Activated naive CD4-positive, alpha-beta T cell treated with anti-CD3 and anti-CD28 coated beads, Interleukin-2, amount 50 U/mL, for 72 hours (primary cell): ENCODE measurements around the gene KLHL9. TPM values are rescaled to one million over a fixed set of nuclear protein-coding genes. Genes with fewer than 3 reads are reported as not detected.
"Not testable (repeated sequence)": the region's sequence is repeated elsewhere in the genome, so short reads cannot be mapped to it uniquely, and the experiment has no call there.

ENCODE experiments used
- ATAC-seq, 2 donors: fragments of 150-1000 bp; cut with Tn5 transposase; 2 replicates each; pipeline ENCODE4 v1.10.0; 2021; ENCODE audit warnings: mild to moderate bottlenecking in 2 of 2, moderate library complexity in 2 of 2
- DNase-seq, 2 donors: peaks; one replicate each; pipeline ENCODE4 v3.0.0; 2021 to 2022; ENCODE audit warnings: low spot score in 2 of 2
- H3K27ac Mint-ChIP-seq, 2 donors: one replicate each; pipeline ENCODE4 v1.8.0; 2022; ENCODE audit warnings: mild to moderate bottlenecking in 2 of 2, mixed read lengths in 2 of 2
- H3K36me3 Mint-ChIP-seq, 2 donors: one replicate each; pipeline ENCODE4 v1.8.0; 2022; ENCODE audit warnings: mixed read lengths in 2 of 2
- H3K9me3 Mint-ChIP-seq, 2 donors: one replicate each; pipeline ENCODE4 v1.8.0; 2022; ENCODE audit warnings: mixed read lengths in 2 of 2
- total RNA-seq, 2 donors: library from RNA; stranded (reverse); gene quantifications; one replicate each; pipeline ENCODE4 v1.2.3, GENCODE V29; 2022

KLHL9 gene, protein sequence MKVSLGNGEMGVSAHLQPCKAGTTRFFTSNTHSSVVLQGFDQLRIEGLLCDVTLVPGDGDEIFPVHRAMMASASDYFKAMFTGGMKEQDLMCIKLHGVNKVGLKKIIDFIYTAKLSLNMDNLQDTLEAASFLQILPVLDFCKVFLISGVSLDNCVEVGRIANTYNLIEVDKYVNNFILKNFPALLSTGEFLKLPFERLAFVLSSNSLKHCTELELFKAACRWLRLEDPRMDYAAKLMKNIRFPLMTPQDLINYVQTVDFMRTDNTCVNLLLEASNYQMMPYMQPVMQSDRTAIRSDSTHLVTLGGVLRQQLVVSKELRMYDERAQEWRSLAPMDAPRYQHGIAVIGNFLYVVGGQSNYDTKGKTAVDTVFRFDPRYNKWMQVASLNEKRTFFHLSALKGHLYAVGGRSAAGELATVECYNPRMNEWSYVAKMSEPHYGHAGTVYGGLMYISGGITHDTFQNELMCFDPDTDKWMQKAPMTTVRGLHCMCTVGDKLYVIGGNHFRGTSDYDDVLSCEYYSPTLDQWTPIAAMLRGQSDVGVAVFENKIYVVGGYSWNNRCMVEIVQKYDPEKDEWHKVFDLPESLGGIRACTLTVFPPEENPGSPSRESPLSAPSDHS
- 10 to 100 TPM; 14.6 to 14.8 TPM for total RNA-seq

DNA sequence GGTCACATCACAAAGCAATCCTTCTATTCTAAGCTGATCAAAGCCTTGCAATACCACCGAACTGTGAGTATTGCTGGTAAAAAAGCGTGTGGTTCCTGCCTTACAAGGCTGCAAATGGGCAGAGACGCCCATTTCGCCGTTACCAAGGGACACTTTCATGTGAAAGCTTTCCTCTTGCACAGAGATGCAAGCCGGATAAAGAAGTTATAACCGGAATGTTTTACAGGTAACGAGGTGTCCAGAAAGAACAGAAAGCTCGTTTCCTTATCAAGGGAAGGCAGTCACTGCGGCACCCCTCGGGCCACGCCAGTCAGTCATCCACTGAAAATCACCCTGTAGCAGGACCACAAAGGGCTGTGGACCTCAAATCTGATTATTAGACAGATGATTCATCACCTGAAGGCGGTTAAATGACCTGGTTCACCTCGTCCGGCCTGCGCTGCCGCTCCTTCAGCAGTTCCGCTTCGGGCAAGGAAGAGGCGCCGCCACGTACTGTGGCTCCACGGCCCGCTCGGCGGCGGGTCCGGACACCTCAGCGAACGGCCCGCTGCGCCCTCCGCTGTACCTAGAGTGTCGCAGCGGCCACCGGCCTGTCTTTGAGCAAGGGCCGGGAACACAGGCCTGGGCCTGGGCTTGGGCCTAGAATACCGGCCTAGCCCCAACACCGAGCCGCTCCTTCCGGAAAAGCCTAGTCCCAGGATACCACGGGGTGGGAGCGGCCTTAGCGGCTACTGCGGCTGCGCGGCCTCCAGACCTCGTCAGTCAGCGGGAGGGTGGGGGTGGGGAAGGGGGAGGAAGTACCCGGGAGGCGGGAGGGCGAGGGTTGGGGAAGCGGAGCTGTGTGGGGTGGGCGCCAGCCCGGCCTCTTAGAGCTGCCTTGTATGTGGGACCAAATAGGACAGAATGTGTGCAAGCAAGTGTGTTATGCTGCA lies at the start of gene KLHL9:
TSS of gene KLHL9 (minus strand) at position 704 of the 932 bp plus-strand sequence. CDS start at position 159, 545 bp downstream.
- Mint-ChIP-seq H3K27ac (peak within 1 kb of the TSS; percentile 91 to 98), H3K9me3 (no peaks in the 10 kb centered on the region), H3K36me3 (peaks cover 18 to 25% of the 10 kb centered on the region in 2 donors)
- peak; percentile 92 for ATAC-seq
- peak; percentile 79 to 89 for DNase-seq

DNA sequence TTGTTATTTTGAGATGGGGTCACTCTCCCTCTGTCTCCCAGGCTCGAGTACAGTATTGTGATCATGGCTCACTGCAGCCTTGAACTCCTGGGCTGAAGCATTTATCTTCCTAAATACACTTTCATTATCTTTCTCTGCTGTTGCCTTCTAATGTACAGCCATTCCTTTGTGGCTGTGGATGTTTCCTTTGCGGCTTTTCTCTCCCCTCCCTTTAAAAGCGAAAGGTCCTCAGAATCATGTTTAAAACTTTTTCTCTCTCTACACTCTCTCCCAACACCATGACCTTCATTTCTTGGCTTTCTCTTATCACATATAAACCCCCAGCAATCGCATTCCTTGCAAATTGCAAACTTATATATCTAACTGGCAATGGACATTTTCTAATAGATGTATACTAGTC lies 48.4 kb upstream of the KLHL9 start:
- no peaks in the 10 kb centered on the region for H3K36me3 Mint-ChIP-seq
- DNase-seq (no peak), ATAC-seq (no peak)
- H3K9me3 Mint-ChIP-seq, result no peaks in the 10 kb centered on the region
- no peak overlapping the region for H3K27ac Mint-ChIP-seq

DNA sequence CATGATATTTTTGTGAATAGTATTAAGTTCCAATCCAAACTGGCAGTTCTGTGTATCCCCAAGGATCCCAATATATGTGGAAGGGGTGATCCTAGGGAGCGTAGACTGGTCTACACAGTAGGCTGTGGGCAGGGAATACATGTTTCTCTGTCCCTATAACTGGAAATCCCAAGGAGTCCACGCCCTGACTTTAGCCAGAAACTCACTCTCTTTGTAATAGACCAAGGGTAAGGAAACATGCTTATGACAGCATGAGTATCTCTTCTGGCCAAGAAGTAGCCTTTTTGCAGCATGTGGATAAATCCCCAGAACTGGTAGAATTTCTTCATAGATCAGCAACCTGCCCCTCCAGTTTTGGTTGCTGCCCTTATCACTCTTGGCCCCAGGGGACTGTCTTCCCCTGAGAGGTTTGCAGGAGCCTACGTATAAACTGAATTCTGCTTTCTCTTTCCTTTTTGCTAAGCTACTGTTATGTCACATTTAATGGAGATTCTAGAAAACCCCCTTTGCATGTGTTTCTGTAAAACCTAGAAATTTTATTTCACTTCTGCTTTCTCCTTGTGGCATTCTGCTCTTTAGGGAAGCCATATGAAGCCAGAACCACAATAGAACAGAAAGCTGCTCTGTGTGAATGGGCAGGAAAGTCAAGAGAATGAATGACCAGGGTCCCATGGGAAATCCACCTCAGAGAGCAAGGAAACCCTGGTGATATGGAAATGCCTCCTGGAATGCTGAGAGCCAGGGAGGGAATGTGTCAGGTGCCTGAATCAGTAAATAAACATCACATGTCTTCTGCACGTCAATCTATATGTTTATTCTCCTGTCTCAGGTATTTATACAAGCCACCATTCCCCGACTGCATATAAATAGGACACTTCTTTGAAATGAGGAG lies 46.5 kb upstream of the KLHL9 start:
- Mint-ChIP-seq H3K9me3 (no peaks in the 10 kb centered on the region), H3K36me3 (no peaks in the 10 kb centered on the region), H3K27ac (no peak overlapping the region)
- peak; percentile 59 to 81 for ATAC-seq
- DNase-seq, result no peak

DNA sequence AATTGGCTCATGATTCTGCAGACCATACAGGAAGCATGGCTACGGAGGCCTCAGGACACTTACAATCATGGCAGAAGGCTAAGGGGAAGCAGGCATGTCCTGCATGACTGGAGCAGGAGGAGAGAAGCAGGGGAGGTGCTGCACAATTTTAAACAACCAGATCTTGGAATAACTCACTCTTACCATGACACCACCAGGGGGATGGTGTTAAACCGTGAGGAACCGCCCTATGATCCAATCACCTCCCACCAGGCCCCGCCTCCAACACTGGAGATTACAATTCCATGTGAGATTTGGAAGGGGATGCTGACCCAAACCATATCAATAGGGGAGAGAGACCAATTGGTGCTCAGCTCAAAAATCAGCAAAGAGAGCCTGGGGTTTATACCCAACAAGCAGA lies 36.3 kb upstream of the KLHL9 start:
- H3K36me3 Mint-ChIP-seq, DNase-seq, H3K27ac Mint-ChIP-seq, H3K9me3 Mint-ChIP-seq, ATAC-seq: not testable (repeated sequence)

DNA sequence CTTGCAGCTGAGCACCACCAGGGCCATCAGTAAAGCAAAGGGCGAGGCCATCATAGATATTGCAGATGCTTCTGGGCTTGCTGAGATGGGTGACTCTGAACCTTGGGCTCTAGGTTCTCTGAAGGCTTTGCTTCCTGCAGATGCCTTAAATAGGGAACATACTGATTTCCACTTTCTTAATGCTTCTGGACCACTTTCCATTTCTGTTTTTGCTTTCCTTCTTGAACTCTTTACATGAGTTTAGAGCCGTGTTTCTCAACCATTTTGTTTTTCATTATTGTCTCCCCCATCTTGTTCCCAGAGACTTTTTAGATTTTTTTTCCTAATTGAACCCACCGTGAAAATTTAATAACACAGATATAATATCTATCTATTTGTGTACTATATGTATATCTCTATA lies 32.8 kb upstream of the KLHL9 start, which contains the start of gene IFNA13:
TSS of gene IFNA13 (minus strand) at position 101 of the 400 bp plus-strand sequence. CDS start at position 54, 47 bp downstream.
- DNase-seq (no peak), ATAC-seq (no peak)
- no peaks in the 10 kb centered on the region for H3K9me3 Mint-ChIP-seq
- no peak within 1 kb of the TSS for H3K27ac Mint-ChIP-seq
- H3K36me3 Mint-ChIP-seq, result no peaks in the 10 kb centered on the region

DNA sequence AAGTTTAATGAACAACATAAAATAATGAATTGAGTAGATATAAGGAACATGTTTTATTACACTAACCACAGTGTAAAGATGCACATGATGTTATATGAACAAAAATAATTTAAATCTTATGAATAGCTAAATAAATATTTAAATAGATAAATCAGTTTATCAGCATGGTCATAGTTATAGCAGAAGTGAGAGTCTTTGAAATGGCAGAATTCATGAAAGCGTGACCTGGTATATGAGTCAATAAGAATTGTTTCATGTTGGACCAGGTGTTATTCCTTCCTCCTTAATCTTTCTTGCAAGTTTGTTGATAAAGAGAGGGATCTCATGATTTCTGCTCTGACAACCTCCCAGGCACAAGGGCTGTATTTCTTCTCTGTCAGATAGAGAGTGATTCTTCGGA lies 32.0 kb upstream of the KLHL9 start:
- DNase-seq, H3K27ac Mint-ChIP-seq: not testable (repeated sequence)

DNA sequence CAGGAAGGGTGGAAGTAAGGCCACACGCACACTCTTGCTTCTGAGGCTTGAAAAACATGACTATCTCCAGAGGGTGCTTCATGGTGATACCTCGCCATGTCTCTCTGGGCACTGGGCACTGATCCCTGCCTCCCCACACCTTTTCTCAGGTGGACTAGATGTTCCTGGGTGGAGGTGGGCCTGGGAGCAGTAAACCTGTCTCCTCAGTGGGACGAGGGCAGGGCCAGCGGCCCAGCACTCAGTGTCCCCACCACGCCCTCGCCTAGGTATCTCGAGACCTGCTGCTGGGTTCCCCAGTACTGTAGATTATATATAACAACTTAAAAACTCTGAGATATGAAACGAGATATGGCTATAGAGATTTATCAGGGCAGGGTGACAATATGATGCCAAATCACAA lies 27.1 kb upstream of the KLHL9 start:
- ATAC-seq (no peak), DNase-seq (no peak)
- Mint-ChIP-seq H3K36me3 (no peaks in the 10 kb centered on the region), H3K27ac (no peak overlapping the region), H3K9me3 (no peaks in the 10 kb centered on the region)

More for the DNA sequence above, 32.0 kb upstream of the KLHL9 start:
- not testable (repeated sequence) for ATAC-seq, H3K36me3 Mint-ChIP-seq, H3K9me3 Mint-ChIP-seq

DNA sequence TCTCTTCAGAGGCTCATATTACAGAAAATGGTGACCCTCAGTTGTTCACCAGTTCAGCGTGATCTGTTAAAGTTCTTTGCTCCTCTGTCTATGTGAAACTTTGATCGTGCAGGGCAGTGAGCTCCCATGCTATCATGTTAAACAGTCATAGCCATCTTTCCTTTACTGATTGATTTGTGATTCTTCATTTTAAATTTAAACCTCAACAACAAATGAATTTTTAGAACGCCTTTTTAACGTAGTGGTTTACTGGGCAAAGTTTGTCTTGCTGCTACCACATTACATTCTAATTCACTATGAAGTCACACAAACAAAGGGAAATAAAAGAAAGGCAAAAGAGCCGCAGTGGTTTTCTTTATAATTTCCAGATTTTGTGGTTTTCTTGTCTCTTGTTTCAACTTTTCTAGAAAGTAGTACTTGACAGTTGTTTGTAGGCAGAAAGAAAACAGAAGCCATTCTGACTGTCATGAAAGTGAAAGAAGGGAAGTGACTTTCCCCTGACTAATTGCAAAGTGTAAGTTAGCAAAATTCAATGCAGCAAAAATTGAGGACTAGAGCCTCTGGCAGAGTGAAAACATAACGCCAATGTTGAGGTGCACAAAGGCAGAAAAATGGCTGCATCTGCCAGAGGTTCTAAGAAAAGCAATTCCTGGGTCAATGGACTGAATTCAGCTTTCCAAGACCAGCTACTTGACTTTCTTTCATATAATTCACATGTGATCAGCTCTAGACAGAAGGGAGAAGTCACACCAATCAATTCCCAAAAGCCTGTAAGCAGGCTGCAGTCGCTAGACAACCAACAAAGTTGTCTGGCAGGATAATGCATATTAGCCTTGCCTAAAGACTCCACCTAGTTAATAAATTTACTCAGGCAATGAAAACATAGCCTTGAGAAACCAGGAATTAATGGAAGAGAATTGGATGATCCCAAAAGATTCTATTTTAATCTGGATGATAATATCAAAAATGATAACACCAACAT lies 22.6 kb upstream of the KLHL9 start:
- peaks cover 6 to 11% of the 10 kb centered on the region in 2 donors for H3K36me3 Mint-ChIP-seq
- peak overlapping the region; percentile 61 to 91 for H3K27ac Mint-ChIP-seq
- DNase-seq (peak in 1 of 2 donors; percentile 13), ATAC-seq (peak; percentile 90 to 91)
- H3K9me3 Mint-ChIP-seq, result peaks cover 5 to 7% of the 10 kb centered on the region in 2 donors

DNA sequence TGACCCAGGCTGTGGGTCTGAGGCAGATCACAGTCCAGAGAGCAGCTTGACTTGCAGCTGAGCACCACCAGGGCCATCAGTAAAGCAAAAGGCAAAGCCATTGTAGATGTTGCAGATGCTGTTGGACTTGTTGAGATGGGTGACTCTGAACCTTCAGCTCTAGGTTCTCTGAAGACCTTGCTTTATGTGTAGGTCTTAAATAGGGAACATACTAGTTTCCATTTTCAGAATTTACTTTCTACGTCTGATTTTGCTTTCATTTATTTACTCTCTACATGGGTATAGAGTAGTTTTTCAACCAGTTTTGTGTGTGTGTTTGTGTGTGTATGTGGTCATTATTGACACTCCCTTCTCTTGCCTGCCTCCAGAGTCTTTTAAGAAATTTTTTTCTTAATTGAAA lies 15.6 kb upstream of the KLHL9 start, which contains the start of gene IFNA6:
TSS of gene IFNA6 (minus strand) at position 101 of the 400 bp plus-strand sequence. CDS start at position 101, 0 bp downstream.
- Mint-ChIP-seq H3K27ac (no peak within 1 kb of the TSS), H3K36me3 (peaks cover 6 to 11% of the 10 kb centered on the region in 2 donors), H3K9me3 (peaks cover 5 to 10% of the 10 kb centered on the region in 2 donors)
- ATAC-seq, result no peak
- DNase-seq, result no peak

DNA sequence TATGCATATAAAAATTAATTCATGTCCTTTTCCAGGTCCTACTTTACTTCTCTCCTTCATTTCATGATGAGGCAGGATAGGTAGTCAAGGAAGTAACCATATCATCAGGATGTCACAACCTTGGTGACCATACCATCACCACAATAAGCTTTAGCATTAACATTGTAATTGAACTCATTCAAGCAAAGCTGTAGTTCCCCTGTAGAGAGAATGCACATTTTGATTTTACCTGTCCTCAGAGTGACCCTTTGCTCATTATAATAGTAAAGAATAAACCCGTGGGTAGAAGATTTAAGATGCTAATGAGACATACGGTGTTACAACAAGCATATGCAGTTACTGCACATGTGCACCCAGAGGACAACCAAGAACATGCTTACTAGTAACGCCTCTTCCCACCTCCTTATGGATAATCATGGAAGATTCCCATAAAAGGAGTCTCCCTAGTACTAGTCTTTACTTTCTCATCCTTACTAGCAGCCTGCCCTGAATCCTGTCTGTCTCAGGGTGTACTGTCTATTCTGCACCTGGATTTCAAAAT lies 13.3 kb upstream of the KLHL9 start:
- peaks cover 3 to 6% of the 10 kb centered on the region in 2 donors for H3K36me3 Mint-ChIP-seq

DNA sequence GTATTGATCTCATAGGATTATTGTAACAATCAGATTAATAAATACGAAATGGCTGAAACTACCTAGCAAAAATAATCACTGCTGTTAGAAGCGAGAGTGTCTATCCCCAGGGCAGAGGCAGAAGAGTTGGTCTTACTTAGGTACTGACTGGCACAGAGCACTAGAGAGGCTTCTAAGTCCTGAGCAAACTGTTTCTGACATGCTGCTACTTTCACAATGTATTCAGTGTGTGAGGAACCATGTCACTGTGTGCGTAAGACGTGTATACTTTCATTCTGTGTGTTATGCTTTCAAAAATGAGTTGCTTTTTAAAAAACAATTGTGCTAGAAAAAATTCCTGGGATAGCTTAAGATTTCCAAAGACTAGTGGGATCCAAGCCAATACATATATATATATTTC lies 5.5 kb upstream of the KLHL9 start:
- H3K27ac Mint-ChIP-seq, result no peak overlapping the region
- DNase-seq (no peak), ATAC-seq (no peak)
- peaks cover 0 to 15% of the 10 kb centered on the region in 2 donors for H3K9me3 Mint-ChIP-seq
- peaks cover 6 to 9% of the 10 kb centered on the region in 2 donors for H3K36me3 Mint-ChIP-seq

More for the DNA sequence above, 13.3 kb upstream of the KLHL9 start:
- no peak for ATAC-seq
- Mint-ChIP-seq H3K27ac (no peak overlapping the region), H3K9me3 (peaks cover 0 to 17% of the 10 kb centered on the region in 2 donors)
- DNase-seq, result no peak

DNA sequence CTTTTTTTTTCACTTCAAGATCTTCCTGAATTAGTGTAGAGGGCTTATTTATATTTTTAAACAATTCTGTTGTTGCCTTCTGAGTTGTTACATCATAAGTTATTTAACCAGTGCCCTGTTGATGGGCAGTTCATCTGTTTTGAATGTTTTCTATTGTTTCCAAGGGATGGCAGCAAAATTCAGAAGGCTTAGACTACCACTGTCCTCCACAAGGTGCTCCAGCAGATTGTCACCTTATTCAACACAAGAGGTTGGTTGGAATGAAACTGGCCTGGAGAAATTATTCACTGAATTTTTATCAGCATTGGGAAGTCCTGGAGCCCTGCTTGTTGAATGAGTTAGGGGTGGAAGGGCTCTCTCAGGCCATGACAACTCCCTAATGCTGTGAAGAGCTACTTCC lies 1.3 kb upstream of the KLHL9 start:
- Mint-ChIP-seq H3K36me3 (peaks cover 18 to 25% of the 10 kb centered on the region in 2 donors), H3K27ac (peak overlapping the region in 1 of 2 donors; percentile 98), H3K9me3 (no peaks in the 10 kb centered on the region)
- ATAC-seq (no peak), DNase-seq (no peak)

DNA sequence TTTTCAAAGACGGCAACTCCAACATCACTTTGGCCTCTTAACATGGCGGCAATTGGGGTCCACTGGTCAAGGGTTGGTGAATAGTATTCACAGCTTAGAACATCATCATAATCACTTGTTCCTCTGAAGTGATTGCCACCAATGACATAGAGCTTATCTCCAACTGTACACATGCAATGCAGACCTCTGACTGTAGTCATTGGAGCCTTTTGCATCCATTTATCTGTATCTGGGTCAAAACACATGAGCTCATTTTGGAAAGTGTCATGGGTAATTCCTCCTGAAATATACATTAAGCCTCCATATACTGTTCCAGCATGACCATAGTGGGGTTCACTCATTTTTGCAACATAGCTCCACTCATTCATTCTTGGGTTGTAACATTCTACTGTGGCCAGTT lies 2.0 kb downstream of the KLHL9 start:
- peak overlapping the region in 1 of 2 donors; percentile 98 for H3K27ac Mint-ChIP-seq
- H3K9me3 Mint-ChIP-seq, result no peaks in the 10 kb centered on the region
- peaks cover 18 to 25% of the 10 kb centered on the region in 2 donors for H3K36me3 Mint-ChIP-seq
- no peak for ATAC-seq
- DNase-seq, result no peak

DNA sequence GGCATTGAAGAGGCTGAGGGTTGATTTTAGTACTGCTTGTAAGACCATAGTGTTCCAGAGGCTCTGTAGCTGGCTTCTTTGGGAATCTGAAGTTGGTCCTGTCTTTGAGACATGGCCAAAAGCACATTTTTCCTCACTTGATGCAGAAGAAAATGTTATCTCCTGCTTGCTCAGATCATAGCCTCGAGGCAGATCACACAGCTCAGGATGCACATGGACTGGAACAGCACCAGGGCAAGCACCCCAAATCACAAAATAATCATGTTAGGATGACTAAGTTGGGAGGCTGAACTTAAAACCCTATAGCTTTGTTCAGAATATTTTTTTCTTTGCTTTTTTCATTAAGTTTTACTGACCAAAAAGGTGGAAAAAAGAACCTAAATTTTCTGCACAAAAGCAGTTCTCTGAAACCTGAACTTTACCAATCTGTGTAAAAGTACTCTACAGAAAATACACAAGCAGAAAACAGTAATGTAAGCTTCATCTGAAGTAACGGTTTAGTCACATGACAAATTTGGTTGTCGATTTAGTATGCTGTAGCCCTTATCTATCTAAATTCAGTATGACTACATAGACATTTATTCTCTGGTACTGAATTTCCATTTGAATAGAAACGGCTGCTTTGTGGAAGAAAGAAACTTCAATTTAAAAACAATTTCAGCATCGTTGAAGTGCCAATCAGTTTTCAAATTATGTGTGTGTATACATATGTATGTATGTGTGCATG lies 3.4 kb downstream of the KLHL9 start:
- Mint-ChIP-seq H3K9me3 (no peaks in the 10 kb centered on the region), H3K27ac (no peak overlapping the region), H3K36me3 (peaks cover 18 to 25% of the 10 kb centered on the region in 2 donors)
- ATAC-seq (no peak), DNase-seq (no peak)
